Measurements from ENCODE around the gene MDH1B. TPM values are rescaled to one million over a fixed set of nuclear protein-coding genes. Genes with fewer than 3 reads are reported as not detected.

MDH1B gene
- total and polyA plus RNA-seq, 5 donors: 0.43 to 1.8 (median 1.1) TPM

DNA sequence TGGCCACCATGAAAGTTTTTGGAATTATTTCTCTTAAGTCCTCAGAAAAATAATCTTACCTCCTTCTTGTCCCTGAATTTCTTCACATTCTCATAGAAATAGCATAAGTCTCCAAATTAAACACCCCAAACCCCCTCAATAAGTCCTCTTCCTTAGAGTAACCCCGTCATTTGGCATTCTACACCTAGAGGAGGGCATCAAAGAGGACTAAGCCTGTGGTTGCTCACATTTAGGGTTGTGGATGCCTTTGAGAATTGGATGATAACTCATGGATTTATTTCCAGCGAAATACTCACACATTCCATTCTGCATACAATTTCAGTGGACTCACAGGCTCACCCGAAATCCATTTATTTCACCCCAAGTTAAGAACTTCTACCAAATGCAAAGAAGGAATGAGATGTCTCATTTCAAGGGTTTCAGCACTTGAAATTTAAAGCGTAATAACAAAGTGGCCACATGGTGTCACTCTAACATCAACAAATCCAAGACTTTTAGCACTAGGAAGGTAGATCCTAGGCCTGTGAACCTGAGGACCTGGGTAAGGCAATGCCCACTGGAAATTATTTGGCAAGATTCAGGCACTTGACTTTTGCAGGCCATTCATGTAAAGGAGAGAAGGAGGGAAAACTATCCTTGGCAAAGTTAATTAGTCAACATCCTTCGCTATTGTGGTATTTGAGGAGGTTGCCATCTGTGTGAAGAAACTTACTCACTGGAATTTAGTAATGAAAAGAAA lies 71.6 kb downstream of the MDH1B start:
- DNase-seq (no peak), ATAC-seq (peak; percentile 29 to 65)
- whole genome bisulfite sequencing: 33% methylated on average over 5 of the region's 5 CpGs
- no peaks in the 10 kb centered on the region for H3K27me3 ChIP-seq (ENCODE audit: control insufficient read depth, insufficient read depth)
- no peaks in the 10 kb centered on the region for H3K4me1 ChIP-seq (ENCODE audit: control insufficient read depth, insufficient read depth, low read length)
- no peaks in the 10 kb centered on the region for H3K9me3 ChIP-seq (ENCODE audit: control insufficient read depth, low read length)
- intact Hi-C loops (cut with DNase I): loop anchor here in 3 of 4 donors (5.0 to 10.0 kb wide), 5 partner anchors 69 to 781 kb away; no protein-coding TSS in a partner anchor
- no peak overlapping the region for H3K4me3 ChIP-seq (ENCODE audit: low read length)
- H3K27ac ChIP-seq (ENCODE audit: low read length): no peak overlapping the region

- Histone ChIP-seq H3K27me3 (ENCODE audit: control insufficient read depth, insufficient read depth) (no peaks in the 10 kb centered on the region), H3K9me3 (ENCODE audit: control insufficient read depth, low read length) (no peaks in the 10 kb centered on the region), H3K4me1 (ENCODE audit: control insufficient read depth, insufficient read depth, low read length) (no peaks in the 10 kb centered on the region), H3K4me3 (ENCODE audit: low read length) (no peak overlapping the region), H3K27ac (ENCODE audit: low read length) (no peak overlapping the region)
- 79% methylated on average over 7 of the region's 7 CpGs for WGBS
- ATAC-seq (no peak), DNase-seq (no peak)
- intact Hi-C loops (cut with DNase I): loop anchor here in 3 of 4 donors (5.0 to 10.0 kb wide), 5 partner anchors 69 to 782 kb away; no protein-coding TSS in a partner anchor
These were observed 72.2 kb downstream of the MDH1B start for GRCh38 chr2:206692971-206693370.

- intact Hi-C loops (cut with DNase I): loop anchor here in 1 of 4 donors (5.0 kb wide), 1 partner anchor 508 kb away; no protein-coding TSS in a partner anchor
These were observed 76.1 kb downstream of the MDH1B start for GRCh38 chr2:206688990-206689389.

GRCh38 chr2:206688453-206688852 lies 76.7 kb downstream of the MDH1B start:
- no peak for DNase-seq
- no peaks in the 10 kb centered on the region for H3K4me1 ChIP-seq (ENCODE audit: control insufficient read depth, insufficient read depth, low read length)
- 61% methylated on average over 2 of the region's 2 CpGs for whole genome bisulfite sequencing
- no peaks in the 10 kb centered on the region for H3K9me3 ChIP-seq (ENCODE audit: control insufficient read depth, low read length)
- H3K27me3 ChIP-seq (ENCODE audit: control insufficient read depth, insufficient read depth): no peaks in the 10 kb centered on the region
- no peak overlapping the region for H3K27ac ChIP-seq (ENCODE audit: low read length)
- no peak overlapping the region for H3K4me3 ChIP-seq (ENCODE audit: low read length)
- intact Hi-C loops (cut with DNase I): loop anchor here in 1 of 4 donors (5.0 kb wide), 1 partner anchor 509 kb away; no protein-coding TSS in a partner anchor
- ATAC-seq: no peak

More at GRCh38 chr2:206688990-206689389, 76.1 kb downstream of the MDH1B start:
- Histone ChIP-seq H3K27me3 (ENCODE audit: control insufficient read depth, insufficient read depth) (no peaks in the 10 kb centered on the region), H3K27ac (ENCODE audit: low read length) (no peak overlapping the region), H3K4me3 (ENCODE audit: low read length) (no peak overlapping the region), H3K4me1 (ENCODE audit: control insufficient read depth, insufficient read depth, low read length) (no peaks in the 10 kb centered on the region), H3K9me3 (ENCODE audit: control insufficient read depth, low read length) (no peaks in the 10 kb centered on the region)
- ATAC-seq (no peak), DNase-seq (no peak)
- WGBS: 66% methylated on average over 1 of the region's 1 CpG

Small RNA genes within 50 kb of the gene (microRNA-seq; reads per million reads assigned to microRNA genes)
- gene MIR3130-1 (0 reads per million in 2 donors), gene MIR3130-2 (0 reads per million in 2 donors)

Other genes starting within 250 kb of the MDH1B start
- 1 to 10 TPM in 1 of 4 donors, under 1 TPM in 1, not detected in 2; 0.60 to 3.7 TPM for gene FAM237A, start 122.8 kb downstream of the MDH1B start, total RNA-seq
- not detected for gene FAM237A, start 122.8 kb downstream of the MDH1B start, polyA plus RNA-seq
- gene DYTN, start 46.9 kb downstream of the MDH1B start, total RNA-seq: not detected
- not detected for gene DYTN, start 46.9 kb downstream of the MDH1B start, polyA plus RNA-seq
- gene FASTKD2, start 278 bp upstream of the MDH1B start, total RNA-seq: 10 to 100 TPM; 28.7 to 30.2 (median 29.0) TPM
- 17.8 TPM for gene FASTKD2, start 278 bp upstream of the MDH1B start, polyA plus RNA-seq
- gene CPO, start 174.2 kb upstream of the MDH1B start, total RNA-seq: under 1 TPM in 3 of 4 donors, not detected in 1; 0.31 to 0.50 (median 0.42) TPM
- gene CPO, start 174.2 kb upstream of the MDH1B start, polyA plus RNA-seq: 0.52 TPM

Data from right cardiac atrium (tissue), 5 donors.